ENCODE measurements around the gene TMEM60. TPM values are rescaled to one million over a fixed set of nuclear protein-coding genes. Genes with fewer than 3 reads are reported as not detected.
"Not testable (repeated sequence)": the region's sequence is repeated elsewhere in the genome, so short reads cannot be mapped to it uniquely, and the experiment has no call there.

Gene TMEM60
- total RNA-seq, 1 experiment from 2014 or later: 19.6 TPM

- H3K4me3 Mint-ChIP-seq (ENCODE audit: unreplicated experiment): no peak overlapping the region
- H3K27ac Mint-ChIP-seq (ENCODE audit: unreplicated experiment): no peak overlapping the region
- peaks cover 2% of the 10 kb centered on the region; the same call in 1 of the 2 replicates for H3K36me3 ChIP-seq (ENCODE audit: control insufficient read depth, insufficient read depth, low read length)
- peaks cover 5% of the 10 kb centered on the region for H3K9me3 ChIP-seq
- no peaks in the 10 kb centered on the region for H3K27me3 Mint-ChIP-seq (ENCODE audit: insufficient read depth, unreplicated experiment)
- TF ChIP-seq CTCF (IDR thresholded peaks at IDR 0.05; ENCODE audit: insufficient read depth in 1 of 2, low read depth in 1 of 2, low read length in 1 of 2, severe bottlenecking in 1 of 2, unreplicated experiment in 1 of 2): no peak
- H3K4me1 Mint-ChIP-seq (ENCODE audit: low read depth, unreplicated experiment): peaks cover 13% of the 10 kb centered on the region
- peaks cover 36% of the 10 kb centered on the region for H3K36me3 Mint-ChIP-seq (ENCODE audit: insufficient read depth, unreplicated experiment)
- no TSS peak for BruUV-seq (replicated peaks)
- ChIA-PET CTCF (no interaction called here), POLR2A (no interaction called here)
- H3K4me3 ChIP-seq (ENCODE audit: low read depth, low read length): no peak overlapping the region
- intact Hi-C loops (cut with micrococcal nuclease; ENCODE audit: unreplicated experiment): no loop called here
- no peak for DNase-seq
- H3K9me3 Mint-ChIP-seq (ENCODE audit: unreplicated experiment): no peaks in the 10 kb centered on the region
- peaks cover 24% of the 10 kb centered on the region for H3K4me1 ChIP-seq
- no peaks in the 10 kb centered on the region for H3K27me3 ChIP-seq (replicated peaks; ENCODE audit: control insufficient read depth, insufficient read depth, low read length)
Observed at GRCh38 chr7:77786741-77787140, 11.5 kb downstream of the TMEM60 start.

GRCh38 chr7:77786018-77786417 is 12.2 kb downstream of the TMEM60 start:
- intact Hi-C loops (cut with micrococcal nuclease; ENCODE audit: unreplicated experiment): no loop called here
- Mint-ChIP-seq H3K4me1 (ENCODE audit: low read depth, unreplicated experiment) (peaks cover 6% of the 10 kb centered on the region), H3K4me3 (ENCODE audit: unreplicated experiment) (no peak overlapping the region), H3K9me3 (ENCODE audit: unreplicated experiment) (no peaks in the 10 kb centered on the region), H3K27ac (ENCODE audit: unreplicated experiment) (no peak overlapping the region), H3K36me3 (ENCODE audit: insufficient read depth, unreplicated experiment) (peaks cover 36% of the 10 kb centered on the region), H3K27me3 (ENCODE audit: insufficient read depth, unreplicated experiment) (no peaks in the 10 kb centered on the region)
- peaks cover 18% of the 10 kb centered on the region for H3K4me1 ChIP-seq
- no peaks in the 10 kb centered on the region for H3K27me3 ChIP-seq (replicated peaks; ENCODE audit: control insufficient read depth, insufficient read depth, low read length)
- no peak for TF ChIP-seq CTCF (IDR thresholded peaks at IDR 0.05; ENCODE audit: insufficient read depth in 1 of 2, low read depth in 1 of 2, low read length in 1 of 2, severe bottlenecking in 1 of 2, unreplicated experiment in 1 of 2)
- CTCF ChIA-PET: no interaction called here
- H3K36me3 ChIP-seq (ENCODE audit: control insufficient read depth, insufficient read depth, low read length): peaks cover 2% of the 10 kb centered on the region; the same call in 1 of the 2 replicates
- no TSS peak for BruUV-seq (replicated peaks)
- peaks cover 5% of the 10 kb centered on the region for H3K9me3 ChIP-seq
- no peak overlapping the region for H3K4me3 ChIP-seq (ENCODE audit: low read depth, low read length)
- POLR2A ChIA-PET: no interaction called here
- DNase-seq: no peak

- H3K9me3 Mint-ChIP-seq (ENCODE audit: unreplicated experiment); intact Hi-C loops (cut with micrococcal nuclease; ENCODE audit: unreplicated experiment); H3K4me3 ChIP-seq (ENCODE audit: low read depth, low read length); H3K27ac Mint-ChIP-seq (ENCODE audit: unreplicated experiment); DNase-seq; H3K27me3 Mint-ChIP-seq (ENCODE audit: insufficient read depth, unreplicated experiment); POLR2A ChIA-PET; H3K4me1 Mint-ChIP-seq (ENCODE audit: low read depth, unreplicated experiment); CTCF ChIA-PET; H3K27me3 ChIP-seq (replicated peaks; ENCODE audit: control insufficient read depth, insufficient read depth, low read length); H3K36me3 ChIP-seq (ENCODE audit: control insufficient read depth, insufficient read depth, low read length); H3K4me3 Mint-ChIP-seq (ENCODE audit: unreplicated experiment); H3K9me3 ChIP-seq; BruUV-seq (replicated peaks): not testable (repeated sequence)
- H3K36me3 Mint-ChIP-seq (ENCODE audit: insufficient read depth, unreplicated experiment): peaks cover 39% of the 10 kb centered on the region
- H3K4me1 ChIP-seq: peaks cover 18% of the 10 kb centered on the region
Observed at GRCh38 chr7:77784426-77784825, 13.8 kb downstream of the TMEM60 start.

GRCh38 chr7:77783545-77783944 is 14.7 kb downstream of the TMEM60 start:
- no peak for DNase-seq
- ChIA-PET POLR2A (no interaction called here), CTCF (interaction anchor here (1.6 kb wide), 1 partner anchor 15 kb away, joined by 3 read pairs; the partner anchor contains the start of genes PHTF2 and TMEM60)
- no peak for TF ChIP-seq CTCF (IDR thresholded peaks at IDR 0.05; ENCODE audit: insufficient read depth in 1 of 2, low read depth in 1 of 2, low read length in 1 of 2, severe bottlenecking in 1 of 2, unreplicated experiment in 1 of 2)
- Histone ChIP-seq H3K36me3 (ENCODE audit: control insufficient read depth, insufficient read depth, low read length) (peaks cover 2% of the 10 kb centered on the region; the same call in 1 of the 2 replicates), H3K4me1 (peaks cover 18% of the 10 kb centered on the region), H3K27me3 (replicated peaks; ENCODE audit: control insufficient read depth, insufficient read depth, low read length) (no peaks in the 10 kb centered on the region), H3K9me3 (peaks cover 5% of the 10 kb centered on the region), H3K4me3 (ENCODE audit: low read depth, low read length) (no peak overlapping the region)
- intact Hi-C loops (cut with micrococcal nuclease; ENCODE audit: unreplicated experiment): no loop called here
- BruUV-seq (replicated peaks): no TSS peak
- no peak overlapping the region for H3K4me3 Mint-ChIP-seq (ENCODE audit: unreplicated experiment)
- H3K27ac Mint-ChIP-seq (ENCODE audit: unreplicated experiment): no peak overlapping the region
- peaks cover 6% of the 10 kb centered on the region for H3K4me1 Mint-ChIP-seq (ENCODE audit: low read depth, unreplicated experiment)
- H3K36me3 Mint-ChIP-seq (ENCODE audit: insufficient read depth, unreplicated experiment): peaks cover 34% of the 10 kb centered on the region
- H3K9me3 Mint-ChIP-seq (ENCODE audit: unreplicated experiment): no peaks in the 10 kb centered on the region
- H3K27me3 Mint-ChIP-seq (ENCODE audit: insufficient read depth, unreplicated experiment): no peaks in the 10 kb centered on the region
